ENCODE results near the gene TEX2. TPM values are rescaled to one million over a fixed set of nuclear protein-coding genes. Genes with fewer than 3 reads are reported as not detected.
"Not testable (repeated sequence)": the region's sequence is repeated elsewhere in the genome, so short reads cannot be mapped to it uniquely, and the experiment has no call there.

TEX2 gene
- total RNA-seq, 3 donors from 2014 or later: 27.5 to 38.5 (median 30.2) TPM

DNA sequence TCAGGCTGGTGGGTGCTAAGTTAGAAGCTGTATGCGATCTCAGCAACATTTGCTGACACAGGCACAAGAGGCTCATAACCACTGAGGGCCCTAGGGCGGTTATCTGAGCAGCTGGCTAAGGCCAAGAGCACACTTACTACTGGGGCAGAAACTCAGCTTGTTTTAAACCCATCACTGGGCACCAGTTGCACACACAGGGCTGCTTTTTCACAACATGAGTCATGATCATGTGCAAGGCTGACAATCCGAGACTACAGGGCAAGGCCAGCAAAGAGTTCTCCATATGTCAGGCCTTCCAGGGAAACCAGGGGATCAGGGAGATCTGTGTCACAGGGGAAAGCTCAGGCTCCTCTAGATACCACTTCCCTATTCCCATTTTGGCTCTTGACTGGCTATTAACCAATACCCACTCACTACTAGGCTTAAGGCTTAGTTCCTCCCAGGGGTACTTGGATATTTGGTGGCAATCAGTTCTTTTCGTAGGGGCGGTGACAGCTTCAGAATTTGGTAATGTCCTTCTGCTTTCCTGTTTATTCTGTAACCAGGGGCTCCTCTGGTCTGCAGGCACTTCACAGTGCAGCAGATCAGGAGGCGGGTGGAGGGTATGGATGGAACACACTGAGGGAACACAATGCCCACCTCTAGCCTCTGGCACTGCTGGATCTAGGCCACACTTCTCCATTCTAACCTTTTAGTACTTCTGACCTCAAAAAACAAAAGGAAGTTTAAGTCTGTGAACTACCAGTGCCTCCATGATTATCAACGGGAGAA is 88.2 kb downstream of the TEX2 start:
- DNase-seq (peak in 1 of 3 donors; percentile 11), ATAC-seq (peak; percentile 60)
- no peaks in the 10 kb centered on the region for H3K36me3 ChIP-seq (ENCODE audit: low read depth)
- intact Hi-C loops (cut with DNase I, micrococcal nuclease): no loop called here
- H3K4me1 ChIP-seq (ENCODE audit: low read depth): no peaks in the 10 kb centered on the region
- TF ChIP-seq, protein P1, sequence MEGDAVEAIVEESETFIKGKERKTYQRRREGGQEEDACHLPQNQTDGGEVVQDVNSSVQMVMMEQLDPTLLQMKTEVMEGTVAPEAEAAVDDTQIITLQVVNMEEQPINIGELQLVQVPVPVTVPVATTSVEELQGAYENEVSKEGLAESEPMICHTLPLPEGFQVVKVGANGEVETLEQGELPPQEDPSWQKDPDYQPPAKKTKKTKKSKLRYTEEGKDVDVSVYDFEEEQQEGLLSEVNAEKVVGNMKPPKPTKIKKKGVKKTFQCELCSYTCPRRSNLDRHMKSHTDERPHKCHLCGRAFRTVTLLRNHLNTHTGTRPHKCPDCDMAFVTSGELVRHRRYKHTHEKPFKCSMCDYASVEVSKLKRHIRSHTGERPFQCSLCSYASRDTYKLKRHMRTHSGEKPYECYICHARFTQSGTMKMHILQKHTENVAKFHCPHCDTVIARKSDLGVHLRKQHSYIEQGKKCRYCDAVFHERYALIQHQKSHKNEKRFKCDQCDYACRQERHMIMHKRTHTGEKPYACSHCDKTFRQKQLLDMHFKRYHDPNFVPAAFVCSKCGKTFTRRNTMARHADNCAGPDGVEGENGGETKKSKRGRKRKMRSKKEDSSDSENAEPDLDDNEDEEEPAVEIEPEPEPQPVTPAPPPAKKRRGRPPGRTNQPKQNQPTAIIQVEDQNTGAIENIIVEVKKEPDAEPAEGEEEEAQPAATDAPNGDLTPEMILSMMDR (IDR thresholded peaks at IDR 0.05): no peak
- H3K9me3 ChIP-seq: no peaks in the 10 kb centered on the region
- no peak overlapping the region for H3K4me3 ChIP-seq

DNA sequence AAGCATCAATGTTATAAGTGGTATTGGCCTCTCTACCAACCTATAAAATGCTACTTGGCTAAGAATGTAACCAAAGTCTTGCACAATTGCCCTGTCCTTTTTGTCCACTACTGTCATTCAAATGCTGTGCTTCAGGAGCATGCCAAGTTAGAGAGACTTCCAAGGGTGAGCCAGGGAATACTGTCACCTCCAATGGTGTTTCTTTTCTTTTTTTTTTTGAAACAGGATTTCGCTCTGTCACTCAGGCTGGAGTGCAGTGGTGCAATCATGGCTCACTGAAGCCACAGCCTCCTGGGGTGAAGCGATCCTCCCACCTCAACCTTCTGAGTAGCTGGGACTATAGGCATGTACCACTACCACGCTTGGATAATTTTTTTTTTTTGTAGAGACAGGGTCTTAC is 89.4 kb downstream of the TEX2 start:
- Histone ChIP-seq H3K4me1 (ENCODE audit: low read depth) (no peaks in the 10 kb centered on the region), H3K36me3 (ENCODE audit: low read depth) (no peaks in the 10 kb centered on the region), H3K4me3 (no peak overlapping the region), H3K9me3 (no peaks in the 10 kb centered on the region)
- intact Hi-C loops (cut with DNase I, micrococcal nuclease): no loop called here
- TF ChIP-seq, protein P1 (IDR thresholded peaks at IDR 0.05): no peak
- ATAC-seq (no peak), DNase-seq (no peak)

DNA sequence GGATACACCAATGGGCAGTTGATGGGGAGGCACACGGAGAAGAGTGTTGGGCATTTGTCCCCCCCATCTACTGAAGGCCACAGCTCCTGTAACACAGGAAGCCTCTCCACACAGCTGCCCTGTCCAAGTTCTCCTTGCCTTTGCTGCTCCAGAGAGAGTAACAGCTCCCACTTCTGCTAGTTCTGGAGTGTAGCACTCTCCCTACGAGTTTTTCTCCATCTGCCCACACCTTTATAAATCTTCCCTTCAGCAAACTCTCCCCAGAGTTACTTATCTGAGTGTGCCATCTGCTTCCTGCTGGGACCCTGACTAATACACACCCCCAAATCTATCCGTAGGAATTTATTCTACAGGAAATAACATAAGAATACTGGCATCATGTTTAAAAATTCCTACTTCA is 90.5 kb downstream of the TEX2 start:
- TF ChIP-seq, protein P1 (IDR thresholded peaks at IDR 0.05): no peak
- no peaks in the 10 kb centered on the region for H3K36me3 ChIP-seq (ENCODE audit: low read depth)
- ATAC-seq (no peak), DNase-seq (no peak)
- no peak overlapping the region for H3K4me3 ChIP-seq
- H3K9me3 ChIP-seq: no peaks in the 10 kb centered on the region
- intact Hi-C loops (cut with DNase I, micrococcal nuclease): no loop called here
- H3K4me1 ChIP-seq (ENCODE audit: low read depth): no peaks in the 10 kb centered on the region

DNA sequence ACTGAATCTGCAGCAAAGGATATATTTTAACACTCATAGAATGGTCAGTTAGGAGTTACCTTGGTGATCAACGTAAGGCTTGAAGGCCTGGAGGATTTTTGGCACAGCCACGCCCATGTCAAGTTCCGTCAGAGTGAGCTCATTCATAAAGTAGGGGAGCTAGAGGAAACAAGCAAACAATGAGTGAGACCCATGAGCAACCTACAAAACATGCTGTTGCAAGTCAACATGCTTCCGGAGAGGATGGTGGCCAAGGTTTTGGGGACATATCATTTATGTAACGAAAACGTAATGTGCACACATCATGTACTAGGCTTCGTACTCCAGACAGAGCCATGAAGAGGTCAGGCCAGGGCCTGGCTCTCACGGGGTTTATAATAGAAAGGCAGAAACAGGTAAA is 92.0 kb downstream of the TEX2 start:
- ATAC-seq (no peak), DNase-seq (no peak)
- Histone ChIP-seq H3K36me3 (ENCODE audit: low read depth) (no peaks in the 10 kb centered on the region), H3K4me3 (no peak overlapping the region), H3K9me3 (no peaks in the 10 kb centered on the region), H3K4me1 (ENCODE audit: low read depth) (no peaks in the 10 kb centered on the region)
- TF ChIP-seq, protein P1 (IDR thresholded peaks at IDR 0.05): no peak
- intact Hi-C loops (cut with DNase I, micrococcal nuclease): no loop called here

DNA sequence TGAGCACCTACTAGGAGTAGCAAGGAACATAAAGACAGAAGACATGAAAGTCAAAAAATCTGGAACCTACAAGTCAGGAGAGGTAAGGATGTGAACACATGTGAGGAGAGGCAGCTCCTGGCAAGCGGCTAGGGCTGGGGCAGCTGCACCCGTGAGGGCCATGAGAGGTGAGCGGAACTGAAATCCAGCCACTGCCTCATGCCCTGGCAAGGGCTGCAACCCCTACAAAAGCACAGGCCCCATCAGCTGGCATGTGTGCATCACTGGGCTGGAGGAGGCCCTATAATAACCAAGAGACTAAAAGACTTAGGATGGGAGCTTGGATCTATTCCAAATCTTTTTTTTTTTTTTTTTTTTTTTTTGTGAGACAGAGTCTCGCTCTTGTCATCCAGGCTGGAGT is 92.8 kb downstream of the TEX2 start:
- no peaks in the 10 kb centered on the region for H3K36me3 ChIP-seq (ENCODE audit: low read depth)
- TF ChIP-seq, protein P1 (IDR thresholded peaks at IDR 0.05): no peak
- ATAC-seq: no peak
- DNase-seq: no peak
- no peaks in the 10 kb centered on the region for H3K4me1 ChIP-seq (ENCODE audit: low read depth)
- intact Hi-C loops (cut with DNase I, micrococcal nuclease): no loop called here
- H3K9me3 ChIP-seq: no peaks in the 10 kb centered on the region
- no peak overlapping the region for H3K4me3 ChIP-seq

DNA sequence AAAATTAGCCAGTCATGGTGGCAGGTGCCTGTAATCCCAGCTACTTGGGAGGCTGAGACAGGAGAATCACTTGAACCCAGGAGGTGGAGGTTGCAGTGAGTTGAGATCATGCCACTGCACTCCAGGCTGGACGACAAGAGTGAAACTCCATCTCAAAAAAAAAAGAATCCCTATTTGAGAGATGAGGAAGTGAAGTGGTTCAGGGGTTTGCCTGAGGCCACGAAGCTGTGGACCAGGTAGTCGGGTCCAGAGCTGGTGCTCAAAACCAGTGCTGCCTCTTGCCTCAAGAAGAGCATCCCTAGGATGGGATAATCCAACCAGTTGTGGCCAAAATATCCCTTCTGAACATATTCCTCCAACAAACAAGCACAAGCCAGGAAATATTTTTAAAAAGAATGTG is 95.4 kb downstream of the TEX2 start:
- not testable (repeated sequence) for H3K36me3 ChIP-seq (ENCODE audit: low read depth); ATAC-seq; H3K4me1 ChIP-seq (ENCODE audit: low read depth); H3K9me3 ChIP-seq; H3K4me3 ChIP-seq; DNase-seq
- intact Hi-C loops (cut with DNase I, micrococcal nuclease): loop anchor here in 1 of 2 donors (10.0 kb wide), 1 partner anchor 87 kb away; no protein-coding TSS in a partner anchor
